Neutrophil (primary cell): ENCODE results near the gene OPN4.

Experiments used
- H3K27ac ChIP-seq: fragments of 200-600 bp; sonication (generic); 2 replicates; pipeline ENCODE4 v1.5.1; 2016; ENCODE audit warnings: mild to moderate bottlenecking, moderate library complexity
- H3K27me3 ChIP-seq: fragments of 200-600 bp; sonication (generic); 2 replicates; pipeline ENCODE4 v1.6.0; 2016; ENCODE audit warnings: mild to moderate bottlenecking
- H3K36me3 ChIP-seq: fragments of 200-600 bp; sonication (generic); 2 replicates; pipeline ENCODE4 v1.5.1; 2017
- H3K4me1 ChIP-seq, 2 experiments: fragments of 200-600 bp in 1 of 2; sonication (generic) in 1 of 2; 1 replicate in 1 of 2; 2 replicates in 1 of 2; pipeline versions ENCODE4 v1.5.1 to v1.6.1; 2013 to 2016; ENCODE audit warnings: low read depth in 1 of 2, low read length in 1 of 2, mild to moderate bottlenecking in 1 of 2, moderate library complexity in 1 of 2; ENCODE audit not compliant: control insufficient read depth in 1 of 2, insufficient read depth in 1 of 2
- H3K4me3 ChIP-seq, 2 experiments: fragments of 200-600 bp in 1 of 2; sonication (generic) in 1 of 2; 1 replicate in 1 of 2; 2 replicates in 1 of 2; pipeline ENCODE4 v1.5.1; 2013 to 2016; ENCODE audit warnings: low read depth in 1 of 2, low read length in 1 of 2, mild to moderate bottlenecking in 1 of 2, moderate library complexity in 1 of 2
- H3K9me3 ChIP-seq: fragments of 200-600 bp; sonication (generic); 2 replicates; pipeline ENCODE4 v1.5.1; 2016
- TF ChIP-seq, protein P1 (sequence below): fragments of 200-600 bp; sonication (generic); IDR thresholded peaks from 2 replicates; pipeline ENCODE4 v1.5.1; 2016; ENCODE audit warnings: antibody characterized with exemption

Gene OPN4

DNA sequence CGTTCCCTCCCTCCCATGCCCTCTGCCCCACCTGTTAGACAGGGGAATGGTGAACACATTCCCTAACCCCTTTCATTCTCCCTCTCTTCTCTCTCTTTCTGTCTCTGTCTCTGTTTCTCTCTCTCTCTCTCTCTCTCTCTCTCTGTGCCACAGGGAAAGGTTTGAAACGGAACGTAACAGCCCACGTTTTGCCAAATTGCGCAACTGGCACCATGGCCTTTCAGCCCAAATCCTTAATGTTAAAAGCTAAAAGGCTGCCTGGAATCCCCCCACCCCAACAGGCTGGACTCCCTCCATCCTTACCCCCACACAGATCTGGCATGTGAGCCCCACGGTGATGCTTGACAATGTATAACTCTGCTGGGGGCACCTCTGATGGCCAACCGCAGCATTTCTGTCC is 44.8 kb downstream of the OPN4 start:
- no peaks in the 10 kb centered on the region for H3K36me3 ChIP-seq
- peaks cover 5% of the 10 kb centered on the region for H3K27me3 ChIP-seq
- TF ChIP-seq, protein P1, sequence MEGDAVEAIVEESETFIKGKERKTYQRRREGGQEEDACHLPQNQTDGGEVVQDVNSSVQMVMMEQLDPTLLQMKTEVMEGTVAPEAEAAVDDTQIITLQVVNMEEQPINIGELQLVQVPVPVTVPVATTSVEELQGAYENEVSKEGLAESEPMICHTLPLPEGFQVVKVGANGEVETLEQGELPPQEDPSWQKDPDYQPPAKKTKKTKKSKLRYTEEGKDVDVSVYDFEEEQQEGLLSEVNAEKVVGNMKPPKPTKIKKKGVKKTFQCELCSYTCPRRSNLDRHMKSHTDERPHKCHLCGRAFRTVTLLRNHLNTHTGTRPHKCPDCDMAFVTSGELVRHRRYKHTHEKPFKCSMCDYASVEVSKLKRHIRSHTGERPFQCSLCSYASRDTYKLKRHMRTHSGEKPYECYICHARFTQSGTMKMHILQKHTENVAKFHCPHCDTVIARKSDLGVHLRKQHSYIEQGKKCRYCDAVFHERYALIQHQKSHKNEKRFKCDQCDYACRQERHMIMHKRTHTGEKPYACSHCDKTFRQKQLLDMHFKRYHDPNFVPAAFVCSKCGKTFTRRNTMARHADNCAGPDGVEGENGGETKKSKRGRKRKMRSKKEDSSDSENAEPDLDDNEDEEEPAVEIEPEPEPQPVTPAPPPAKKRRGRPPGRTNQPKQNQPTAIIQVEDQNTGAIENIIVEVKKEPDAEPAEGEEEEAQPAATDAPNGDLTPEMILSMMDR: no peak
- H3K4me3 ChIP-seq: no peak overlapping the region
- H3K27ac ChIP-seq: no peak overlapping the region
- H3K9me3 ChIP-seq: no peaks in the 10 kb centered on the region
- H3K4me1 ChIP-seq: no peaks in the 10 kb centered on the region

DNA sequence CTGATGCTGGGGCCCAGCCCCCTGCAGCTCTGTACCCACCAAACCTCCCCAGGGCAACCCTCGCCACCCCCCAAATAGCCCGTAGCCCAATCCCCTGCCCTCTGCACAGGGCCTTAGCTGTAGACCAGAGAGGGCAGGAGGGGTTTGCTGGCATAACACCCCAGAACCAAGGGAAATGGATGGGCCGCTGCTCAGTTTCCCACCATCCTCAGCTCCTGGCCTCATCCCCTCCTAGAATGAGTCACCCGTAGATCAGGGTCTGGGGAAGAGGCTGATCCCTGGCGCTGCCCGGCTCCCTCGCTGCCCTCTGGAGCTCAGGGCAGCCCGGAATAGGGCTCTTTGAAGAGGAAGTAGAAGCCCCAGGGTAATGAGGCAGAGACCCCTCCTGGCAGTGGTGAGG is 45.2 kb downstream of the OPN4 start:
- TF ChIP-seq, protein P1: no peak
- Histone ChIP-seq H3K9me3 (no peaks in the 10 kb centered on the region), H3K27ac (no peak overlapping the region), H3K36me3 (no peaks in the 10 kb centered on the region), H3K4me1 (no peaks in the 10 kb centered on the region), H3K4me3 (no peak overlapping the region), H3K27me3 (peaks cover 5% of the 10 kb centered on the region)

DNA sequence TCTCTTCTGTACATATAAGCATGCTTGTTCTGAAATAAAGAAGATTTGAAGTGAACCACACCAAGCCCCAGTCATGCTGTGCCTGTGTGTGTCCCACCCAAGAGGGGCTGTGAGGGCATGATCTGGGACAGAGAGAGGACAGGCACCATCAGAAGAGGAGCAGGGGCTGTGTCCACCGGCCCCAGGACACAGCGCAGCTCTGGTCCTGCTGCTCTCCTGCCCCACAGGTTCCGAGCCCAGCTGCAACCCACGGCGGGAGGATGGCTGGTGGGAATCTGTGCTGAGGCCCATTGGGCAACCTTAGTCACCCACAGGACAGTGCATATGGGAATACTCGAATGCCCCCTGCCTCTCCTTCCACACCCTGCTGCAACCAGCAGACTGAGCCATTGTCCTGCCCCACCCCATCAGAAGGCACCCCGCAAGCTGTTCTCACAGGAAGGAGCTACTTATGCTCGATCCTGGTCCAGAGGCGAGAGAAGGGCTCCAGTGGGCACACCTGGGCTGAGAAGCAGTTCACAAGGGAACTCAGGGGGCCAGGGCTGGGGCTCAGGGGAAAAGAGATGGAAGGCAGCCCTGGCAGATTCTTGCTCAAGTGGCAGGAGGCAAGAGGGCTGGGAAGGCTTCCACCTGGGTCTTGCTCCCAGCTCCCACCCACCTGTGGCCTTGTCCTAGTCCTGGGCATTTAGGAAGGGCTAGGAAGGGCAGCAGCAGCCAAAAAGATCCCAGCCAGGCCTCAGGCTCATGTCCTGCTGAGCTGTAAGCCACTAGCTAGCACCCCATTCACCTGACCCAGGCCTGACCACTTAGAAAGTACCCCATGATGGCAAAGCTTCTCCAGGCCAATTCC is 45.9 kb downstream of the OPN4 start:
- no peak overlapping the region for H3K4me3 ChIP-seq
- H3K27ac ChIP-seq: no peak overlapping the region
- peaks cover 5% of the 10 kb centered on the region for H3K27me3 ChIP-seq
- no peaks in the 10 kb centered on the region for H3K9me3 ChIP-seq
- TF ChIP-seq, protein P1: no peak
- no peaks in the 10 kb centered on the region for H3K36me3 ChIP-seq
- H3K4me1 ChIP-seq: no peaks in the 10 kb centered on the region

DNA sequence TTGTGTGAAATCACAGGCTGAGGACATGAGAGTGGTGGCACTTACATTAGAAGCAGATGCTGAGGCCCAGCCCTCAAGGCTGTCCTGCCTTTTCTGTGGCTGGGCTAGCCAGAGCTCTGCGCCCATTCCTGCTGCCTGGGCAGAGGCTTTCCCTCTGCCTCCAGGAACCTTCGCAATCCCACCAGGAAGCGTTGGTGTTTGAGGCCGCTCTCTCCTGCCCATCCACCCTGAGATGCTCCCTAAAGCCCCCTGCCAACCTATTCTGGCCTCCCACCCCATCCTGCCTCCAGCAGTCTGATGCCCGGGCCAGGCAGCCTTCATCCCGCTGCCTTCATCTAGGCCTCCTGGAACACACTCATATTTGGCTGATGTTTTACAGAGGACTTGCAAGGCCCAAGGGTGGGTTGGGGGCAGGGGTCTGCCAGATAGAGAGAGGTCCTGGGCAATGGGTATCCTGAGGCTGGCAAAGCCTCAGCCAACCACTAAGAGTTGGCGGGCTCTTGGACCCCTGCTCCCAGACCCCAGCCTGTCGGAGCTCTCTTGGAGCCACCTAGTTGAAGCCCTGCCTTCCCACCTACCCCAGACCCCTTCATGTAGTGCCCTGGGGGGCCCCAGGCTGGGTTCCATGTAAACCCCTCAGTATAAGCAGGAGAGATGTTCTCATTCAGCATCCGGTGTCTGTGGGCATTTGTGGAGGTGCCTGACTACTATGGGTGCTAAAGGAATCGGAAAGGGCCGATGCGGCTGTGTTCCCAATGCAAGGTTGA is 46.7 kb downstream of the OPN4 start:
- TF ChIP-seq, protein P1: no peak
- Histone ChIP-seq H3K27me3 (peaks cover 5% of the 10 kb centered on the region), H3K36me3 (no peaks in the 10 kb centered on the region)

DNA sequence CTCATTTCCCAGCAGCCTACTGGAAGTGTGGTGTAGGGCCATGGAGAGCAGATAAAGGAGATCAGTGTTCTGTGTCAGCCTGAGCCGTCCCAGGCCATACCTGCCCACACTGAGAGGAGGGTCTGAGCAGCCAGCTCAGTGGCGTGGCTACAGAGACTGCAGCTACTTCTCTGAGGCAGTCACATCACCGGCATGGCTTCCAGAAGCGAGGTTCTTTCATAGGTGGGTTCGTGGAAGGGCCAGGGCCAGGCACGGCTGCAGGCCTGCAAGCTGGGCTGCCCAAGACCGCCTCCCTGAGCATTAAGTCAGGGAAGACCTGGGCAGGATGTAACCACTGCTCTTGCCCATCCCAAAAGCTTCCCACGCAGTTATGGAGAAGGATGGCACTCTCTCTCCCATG is 48.8 kb downstream of the OPN4 start:
- Histone ChIP-seq H3K27me3 (no peaks in the 10 kb centered on the region), H3K36me3 (no peaks in the 10 kb centered on the region), H3K4me1 (no peaks in the 10 kb centered on the region), H3K27ac (no peak overlapping the region), H3K4me3 (no peak overlapping the region), H3K9me3 (no peaks in the 10 kb centered on the region)
- TF ChIP-seq, protein P1: no peak

More for the DNA sequence above, 46.7 kb downstream of the OPN4 start:
- H3K27ac ChIP-seq: no peak overlapping the region
- no peaks in the 10 kb centered on the region for H3K4me1 ChIP-seq
- H3K4me3 ChIP-seq: no peak overlapping the region
- no peaks in the 10 kb centered on the region for H3K9me3 ChIP-seq
